HG02642 (cell line): Measurements from ENCODE around the gene GPR75.
"Not testable (repeated sequence)": the region's sequence is repeated elsewhere in the genome, so short reads cannot be mapped to it uniquely, and the experiment has no call there.

Experiments
- ATAC-seq: cut with Tn5 transposase; IDR thresholded peaks from one replicate; pipeline ENCODE4 v1.9.1; 2021; ENCODE audit warnings: mild to moderate bottlenecking; ENCODE audit not compliant: unreplicated experiment, poor library complexity

Gene GPR75

GRCh38 chr2:53856272-53856671 is 3.5 kb downstream of the GPR75 start:
- ATAC-seq, result no peak

GRCh38 chr2:53854678-53855077 is 5.1 kb downstream of the GPR75 start:
- ATAC-seq, result no peak

- no peak for ATAC-seq
Measured at GRCh38 chr2:53852532-53852931, 7.2 kb downstream of the GPR75 start.

GRCh38 chr2:53851052-53851757 is 8.6 kb downstream of the GPR75 start:
- not testable (repeated sequence) for ATAC-seq

GRCh38 chr2:53848062-53848461 is 11.7 kb downstream of the GPR75 start:
- ATAC-seq, result no peak

- ATAC-seq, result no peak
Measured at GRCh38 chr2:53843595-53843994, 16.2 kb downstream of the GPR75 start.

GRCh38 chr2:53842891-53843290 is 16.9 kb downstream of the GPR75 start:
- ATAC-seq, result no peak

- ATAC-seq, result not testable (repeated sequence)
Measured at GRCh38 chr2:53841651-53842050, 18.1 kb downstream of the GPR75 start.

- no peak for ATAC-seq
Measured at GRCh38 chr2:53840580-53840979, 19.2 kb downstream of the GPR75 start.

- ATAC-seq, result not testable (repeated sequence)
Measured at GRCh38 chr2:53829980-53830290, 29.8 kb downstream of the GPR75 start.

- ATAC-seq, result no peak
Measured at GRCh38 chr2:53829273-53829979, 30.3 kb downstream of the GPR75 start.

GRCh38 chr2:53828331-53828730 is 31.4 kb downstream of the GPR75 start:
- no peak for ATAC-seq

GRCh38 chr2:53827398-53828175 is 32.2 kb downstream of the GPR75 start:
- ATAC-seq, result no peak

- no peak for ATAC-seq
Measured at GRCh38 chr2:53826587-53827397, 33.0 kb downstream of the GPR75 start.

- no peak for ATAC-seq
Measured at GRCh38 chr2:53826030-53826410, 33.7 kb downstream of the GPR75 start.

- ATAC-seq, result peak; percentile 54
Measured at GRCh38 chr2:53823639-53824038, 36.1 kb downstream of the GPR75 start.

- ATAC-seq, result no peak
Measured at GRCh38 chr2:53821810-53822209, 38.0 kb downstream of the GPR75 start.

- ATAC-seq, result no peak
Measured at GRCh38 chr2:53820711-53821110, 39.1 kb downstream of the GPR75 start.

- no peak for ATAC-seq
Measured at GRCh38 chr2:53820048-53820447, 39.7 kb downstream of the GPR75 start.

GRCh38 chr2:53819634-53820033 is 40.1 kb downstream of the GPR75 start:
- no peak for ATAC-seq
